Measurements from ENCODE around the gene TSHZ1.
A peak's percentile ranks its signal among the peaks of the same experiment; 100 is the strongest.

The TSHZ1 gene

DNA sequence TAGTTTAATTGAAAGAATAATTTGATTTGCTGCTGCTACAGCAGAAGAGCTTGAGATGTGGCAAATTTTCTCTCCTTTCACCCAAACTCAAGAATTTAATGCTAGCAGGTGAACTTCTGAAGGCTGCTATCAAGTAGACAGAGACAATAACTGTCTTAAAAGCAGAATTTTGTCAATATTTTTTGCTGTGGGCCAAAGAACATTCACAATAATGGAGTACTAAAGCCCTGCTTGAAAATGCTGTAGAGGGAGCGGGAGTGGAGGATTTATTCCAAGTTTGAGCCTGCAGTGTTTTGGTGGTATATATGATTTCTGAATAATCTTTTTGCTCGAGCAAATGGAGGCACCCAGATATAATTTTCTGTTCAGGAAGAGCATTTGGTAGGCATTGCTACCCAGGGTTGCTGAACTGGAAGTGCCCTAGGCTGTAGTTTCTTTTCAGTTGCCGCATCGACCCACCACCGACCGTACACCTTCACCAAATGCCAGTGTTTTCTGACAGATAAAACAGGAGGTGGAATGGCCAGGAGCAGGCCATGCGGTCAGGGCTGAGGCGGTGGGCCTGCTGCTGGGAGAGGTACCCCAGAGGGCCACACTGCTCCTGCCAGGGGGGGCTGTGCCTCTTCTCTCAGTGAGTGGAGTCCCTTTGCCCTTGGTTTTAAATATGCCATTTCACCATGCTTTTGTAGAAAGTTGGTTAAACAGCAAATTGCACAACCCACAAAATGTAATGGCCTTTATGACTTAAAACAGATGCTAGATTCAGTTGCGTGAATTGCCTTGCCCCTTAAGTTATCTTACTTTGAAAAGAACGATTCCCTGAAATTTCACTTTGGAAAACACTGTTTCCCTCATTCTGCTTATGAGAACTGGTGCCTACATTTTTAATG, 36.4 kb downstream of the TSHZ1 start:
- Histone ChIP-seq H3K9me3 (ENCODE audit: control extremely low read depth in 1 of 5, control insufficient read depth in 4 of 5, insufficient read depth in 2 of 5, low read depth in 1 of 5, low read length in 4 of 5) (peaks cover 0 to 4% (median 0%) of the 10 kb centered on the region in 5 experiments), H3K27ac (ENCODE audit: insufficient read depth in 1 of 2, low read depth in 1 of 2, low read length in 2 of 2, poor library complexity in 1 of 2, severe bottlenecking in 2 of 2) (peak overlapping the region; percentile 48 to 76), H3K36me3 (ENCODE audit: control insufficient read depth in 4 of 4, insufficient read depth in 4 of 4, low read length in 3 of 4) (no peaks in the 10 kb centered on the region), H3K27me3 (replicated peaks in 2 of 5; ENCODE audit: control insufficient read depth in 4 of 5, insufficient read depth in 5 of 5, low read length in 4 of 5) (no peaks in the 10 kb centered on the region), H3K4me3 (ENCODE audit: control insufficient read depth in 1 of 7, extremely low read depth in 1 of 7, insufficient read depth in 4 of 7, low read depth in 2 of 7, low read length in 6 of 7) (peak overlapping the region in 6 of 7 experiments; percentile 52 to 78 (median 66)), H3K4me1 (ENCODE audit: control extremely low read depth in 1 of 4, control insufficient read depth in 4 of 4, insufficient read depth in 4 of 4, low read length in 3 of 4) (peaks cover 7 to 31% (median 27%) of the 10 kb centered on the region in 4 experiments)
- CTCF ChIA-PET: interaction anchor here (1.7 kb wide), 1 partner anchor 82 kb away, joined by 4 read pairs; no protein-coding TSS in a partner anchor
- 86% methylated on average over 10 of the region's 10 CpGs for WGBS (ENCODE audit: insufficient coverage)
- POLR2A ChIA-PET: no interaction called here
- peak in 2 of 3 donors; percentile 36 to 40 for DNase-seq

DNA sequence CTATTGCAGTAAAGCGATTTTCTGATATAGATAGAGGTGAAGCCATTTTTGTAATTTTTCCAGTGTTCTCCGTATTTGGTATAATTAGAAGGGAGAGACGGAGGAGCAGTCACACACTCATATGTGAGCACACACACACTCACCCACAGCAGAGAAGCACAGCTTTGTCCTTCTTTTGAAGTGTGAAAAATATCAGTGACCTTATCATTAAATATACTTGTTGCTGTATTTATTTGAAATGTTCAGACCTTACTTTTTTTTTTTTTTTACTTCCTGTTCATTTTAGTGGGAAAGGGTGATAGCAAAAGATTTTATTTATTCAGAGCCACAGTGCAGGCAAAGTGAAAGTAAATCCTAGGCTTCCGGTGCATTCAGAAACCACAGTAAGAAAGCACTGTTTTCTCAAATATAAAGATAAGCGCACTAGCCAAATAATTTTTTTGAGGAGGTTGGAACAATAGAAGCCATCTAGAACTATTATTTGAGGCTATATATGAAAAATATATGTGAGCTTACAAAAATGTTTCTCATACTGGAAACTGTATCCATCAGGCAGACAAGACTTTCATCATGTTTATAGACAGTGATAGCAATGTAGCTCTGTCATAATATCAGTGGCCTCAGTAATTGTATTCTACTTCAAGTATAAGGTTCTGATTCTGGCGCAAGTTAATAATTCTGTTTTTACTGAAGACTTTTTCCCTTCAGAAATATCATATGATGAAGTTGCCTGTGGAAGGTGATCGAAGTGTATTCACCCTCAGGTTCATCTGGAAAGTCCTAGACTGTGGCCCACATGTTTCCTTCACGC, 37.2 kb downstream of the TSHZ1 start:
- H3K27me3 ChIP-seq (replicated peaks in 2 of 5; ENCODE audit: control insufficient read depth in 4 of 5, insufficient read depth in 5 of 5, low read length in 4 of 5): no peaks in the 10 kb centered on the region

DNA sequence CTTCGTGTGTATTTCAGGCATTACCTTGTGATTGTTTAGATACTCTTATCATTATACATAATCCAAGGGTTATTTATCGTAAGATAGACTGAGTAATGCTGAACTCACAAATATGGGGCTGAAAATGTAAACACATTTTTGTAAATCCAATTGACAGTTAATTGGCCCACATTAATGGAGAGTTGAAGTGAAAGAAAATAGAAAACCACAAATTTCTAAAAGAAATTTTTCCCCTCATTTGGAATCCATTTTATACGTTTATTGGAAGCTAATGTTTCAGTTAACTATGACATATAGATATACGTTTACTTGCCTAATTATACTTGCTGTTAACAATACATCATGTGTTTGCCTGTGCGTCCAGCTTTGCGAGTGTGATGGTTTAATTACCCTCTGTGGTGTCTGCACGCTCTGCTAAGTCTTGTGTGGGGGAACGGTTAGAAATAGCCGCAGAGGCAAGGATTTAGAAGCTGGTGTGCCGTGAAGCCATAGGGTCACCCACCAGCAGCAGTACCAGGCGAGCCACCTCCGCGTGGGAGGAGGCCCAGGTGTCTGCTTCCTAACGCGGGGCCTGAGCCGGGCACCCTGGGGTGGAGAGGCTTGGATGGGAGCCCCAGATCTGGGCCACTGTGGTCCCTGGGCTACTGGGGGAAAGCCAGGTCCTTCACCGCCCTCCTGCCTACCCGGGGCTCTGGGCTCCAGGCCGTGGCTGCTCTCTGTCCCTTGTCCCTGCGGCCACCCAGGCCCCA, 38.0 kb downstream of the TSHZ1 start:
- Histone ChIP-seq H3K36me3 (ENCODE audit: control insufficient read depth in 4 of 4, insufficient read depth in 4 of 4, low read length in 3 of 4) (no peaks in the 10 kb centered on the region), H3K4me1 (ENCODE audit: control extremely low read depth in 1 of 4, control insufficient read depth in 4 of 4, insufficient read depth in 4 of 4, low read length in 3 of 4) (peaks cover 7 to 35% (median 30%) of the 10 kb centered on the region in 4 experiments), H3K27me3 (replicated peaks in 2 of 5; ENCODE audit: control insufficient read depth in 4 of 5, insufficient read depth in 5 of 5, low read length in 4 of 5) (no peaks in the 10 kb centered on the region), H3K4me3 (ENCODE audit: control insufficient read depth in 1 of 7, extremely low read depth in 1 of 7, insufficient read depth in 4 of 7, low read depth in 2 of 7, low read length in 6 of 7) (peak overlapping the region in 3 of 7 experiments; percentile 64 to 78 (median 71)), H3K9me3 (ENCODE audit: control extremely low read depth in 1 of 5, control insufficient read depth in 4 of 5, insufficient read depth in 2 of 5, low read depth in 1 of 5, low read length in 4 of 5) (peaks cover 0 to 4% (median 0%) of the 10 kb centered on the region in 5 experiments), H3K27ac (ENCODE audit: insufficient read depth in 1 of 2, low read depth in 1 of 2, low read length in 2 of 2, poor library complexity in 1 of 2, severe bottlenecking in 2 of 2) (peak overlapping the region; percentile 48 to 76)
- 100% methylated on average over 12 of the region's 20 CpGs for WGBS (ENCODE audit: insufficient coverage)
- POLR2A ChIA-PET: interaction anchor here (0.9 kb wide), 1 partner anchor 22 kb away, joined by 4 read pairs; no protein-coding TSS in a partner anchor
- CTCF ChIA-PET: interaction anchor here (1.0 to 1.1 kb wide), 2 partner anchors 12 kb away, joined by 3 to 5 read pairs; no protein-coding TSS in a partner anchor
- DNase-seq: no peak

More for the DNA sequence above, 37.2 kb downstream of the TSHZ1 start:
- WGBS (ENCODE audit: insufficient coverage): 0% methylated on average over 2 of the region's 8 CpGs
- H3K9me3 ChIP-seq (ENCODE audit: control extremely low read depth in 1 of 5, control insufficient read depth in 4 of 5, insufficient read depth in 2 of 5, low read depth in 1 of 5, low read length in 4 of 5): peaks cover 0 to 4% (median 0%) of the 10 kb centered on the region in 5 experiments
- H3K4me3 ChIP-seq (ENCODE audit: control insufficient read depth in 1 of 7, extremely low read depth in 1 of 7, insufficient read depth in 4 of 7, low read depth in 2 of 7, low read length in 6 of 7): peak overlapping the region in 6 of 7 experiments; percentile 52 to 78 (median 66)
- DNase-seq: peak; percentile 62 to 87 (median 83)
- H3K4me1 ChIP-seq (ENCODE audit: control extremely low read depth in 1 of 4, control insufficient read depth in 4 of 4, insufficient read depth in 4 of 4, low read length in 3 of 4): peaks cover 7 to 31% (median 27%) of the 10 kb centered on the region in 4 experiments
- ChIA-PET POLR2A (interaction anchor here (0.9 kb wide), 1 partner anchor 22 kb away, joined by 4 read pairs; no protein-coding TSS in a partner anchor), CTCF (interaction anchor here (1.0 to 1.1 kb wide), 2 partner anchors 11 to 13 kb away, joined by 3 to 5 read pairs; no protein-coding TSS in a partner anchor)
- H3K27ac ChIP-seq (ENCODE audit: insufficient read depth in 1 of 2, low read depth in 1 of 2, low read length in 2 of 2, poor library complexity in 1 of 2, severe bottlenecking in 2 of 2): peak overlapping the region; percentile 48 to 76
- H3K36me3 ChIP-seq (ENCODE audit: control insufficient read depth in 4 of 4, insufficient read depth in 4 of 4, low read length in 3 of 4): no peaks in the 10 kb centered on the region

DNA sequence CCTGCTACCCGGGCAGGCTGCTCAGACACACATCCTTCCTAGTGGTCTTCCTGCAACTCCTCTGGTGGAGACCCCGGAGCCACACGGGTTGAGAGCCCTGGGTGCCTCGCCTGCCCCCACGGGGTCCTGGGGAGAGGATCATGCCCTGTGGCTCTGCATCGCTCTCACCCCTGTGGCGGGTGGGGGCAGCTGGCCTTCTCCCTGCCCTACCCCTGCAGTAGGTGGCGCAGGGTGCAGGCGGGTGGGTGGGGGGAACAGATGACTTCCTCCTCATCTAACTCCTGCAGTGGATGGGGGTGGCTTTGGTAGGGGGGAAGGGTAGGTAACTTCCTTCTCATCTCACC, 38.5 kb downstream of the TSHZ1 start:
- Histone ChIP-seq H3K27ac (ENCODE audit: insufficient read depth in 1 of 2, low read depth in 1 of 2, low read length in 2 of 2, poor library complexity in 1 of 2, severe bottlenecking in 2 of 2) (no peak overlapping the region), H3K4me1 (ENCODE audit: control extremely low read depth in 1 of 4, control insufficient read depth in 4 of 4, insufficient read depth in 4 of 4, low read length in 3 of 4) (peaks cover 7 to 40% (median 33%) of the 10 kb centered on the region in 4 experiments), H3K36me3 (ENCODE audit: control insufficient read depth in 4 of 4, insufficient read depth in 4 of 4, low read length in 3 of 4) (no peaks in the 10 kb centered on the region), H3K4me3 (ENCODE audit: control insufficient read depth in 1 of 7, extremely low read depth in 1 of 7, insufficient read depth in 4 of 7, low read depth in 2 of 7, low read length in 6 of 7) (no peak overlapping the region), H3K9me3 (ENCODE audit: control extremely low read depth in 1 of 5, control insufficient read depth in 4 of 5, insufficient read depth in 2 of 5, low read depth in 1 of 5, low read length in 4 of 5) (peaks cover 0 to 4% (median 0%) of the 10 kb centered on the region in 5 experiments), H3K27me3 (replicated peaks in 2 of 5; ENCODE audit: control insufficient read depth in 4 of 5, insufficient read depth in 5 of 5, low read length in 4 of 5) (no peaks in the 10 kb centered on the region)
- POLR2A ChIA-PET: no interaction called here
- DNase-seq: no peak
- CTCF ChIA-PET: no interaction called here
- 100% methylated on average over 5 of the region's 9 CpGs for WGBS (ENCODE audit: insufficient coverage)

DNA sequence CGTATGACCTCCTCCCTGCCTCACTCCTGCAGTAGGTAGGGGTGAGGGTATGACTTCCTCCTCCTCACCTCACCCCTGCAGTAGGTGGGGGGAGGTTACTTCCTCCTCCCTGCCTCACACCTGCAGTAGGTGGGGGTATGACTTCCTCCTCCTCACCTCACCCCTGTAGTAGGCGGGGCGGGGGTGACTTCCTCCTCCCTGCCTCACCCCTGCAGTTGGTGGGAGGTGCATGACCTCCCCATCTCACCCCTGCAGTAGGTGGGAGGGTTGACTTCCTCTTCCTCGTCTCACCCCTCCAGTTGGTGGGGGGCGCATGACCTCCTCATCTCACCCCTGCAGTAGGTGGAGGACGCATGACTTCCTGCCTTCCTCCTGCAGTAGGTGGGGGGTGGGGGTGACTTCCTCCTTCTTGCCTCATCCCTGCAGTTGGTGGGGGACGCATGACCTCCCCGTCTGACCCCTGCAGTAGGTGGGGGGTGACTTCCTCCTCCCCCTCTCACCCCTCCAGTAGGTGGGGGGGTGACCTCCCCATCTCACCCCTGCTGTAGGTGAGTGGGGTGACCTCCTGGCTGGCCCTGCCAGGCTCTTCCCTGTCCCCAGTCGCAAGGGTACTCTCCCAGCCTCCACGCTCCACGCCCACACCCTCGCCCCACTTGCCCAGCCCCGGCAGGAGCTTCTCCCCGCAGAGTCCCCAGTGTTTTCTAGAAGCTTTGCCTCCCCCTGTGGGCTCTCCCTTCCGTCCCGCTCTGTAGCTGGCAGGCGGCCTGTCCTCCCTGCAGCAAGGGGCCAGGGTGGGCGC, 39.3 kb downstream of the TSHZ1 start:
- ChIA-PET CTCF (no interaction called here), POLR2A (no interaction called here)
- Histone ChIP-seq H3K4me3 (ENCODE audit: control insufficient read depth in 1 of 7, extremely low read depth in 1 of 7, insufficient read depth in 4 of 7, low read depth in 2 of 7, low read length in 6 of 7) (no peak overlapping the region), H3K27me3 (replicated peaks in 2 of 5; ENCODE audit: control insufficient read depth in 4 of 5, insufficient read depth in 5 of 5, low read length in 4 of 5) (no peaks in the 10 kb centered on the region), H3K9me3 (ENCODE audit: control extremely low read depth in 1 of 5, control insufficient read depth in 4 of 5, insufficient read depth in 2 of 5, low read depth in 1 of 5, low read length in 4 of 5) (peaks cover 0 to 4% (median 0%) of the 10 kb centered on the region in 5 experiments), H3K36me3 (ENCODE audit: control insufficient read depth in 4 of 4, insufficient read depth in 4 of 4, low read length in 3 of 4) (no peaks in the 10 kb centered on the region), H3K27ac (ENCODE audit: insufficient read depth in 1 of 2, low read depth in 1 of 2, low read length in 2 of 2, poor library complexity in 1 of 2, severe bottlenecking in 2 of 2) (no peak overlapping the region), H3K4me1 (ENCODE audit: control extremely low read depth in 1 of 4, control insufficient read depth in 4 of 4, insufficient read depth in 4 of 4, low read length in 3 of 4) (peaks cover 7 to 40% (median 34%) of the 10 kb centered on the region in 4 experiments)
- WGBS (ENCODE audit: insufficient coverage): 95% methylated on average over 9 of the region's 18 CpGs
- DNase-seq: peak in 2 of 3 donors; percentile 70 to 78

DNA sequence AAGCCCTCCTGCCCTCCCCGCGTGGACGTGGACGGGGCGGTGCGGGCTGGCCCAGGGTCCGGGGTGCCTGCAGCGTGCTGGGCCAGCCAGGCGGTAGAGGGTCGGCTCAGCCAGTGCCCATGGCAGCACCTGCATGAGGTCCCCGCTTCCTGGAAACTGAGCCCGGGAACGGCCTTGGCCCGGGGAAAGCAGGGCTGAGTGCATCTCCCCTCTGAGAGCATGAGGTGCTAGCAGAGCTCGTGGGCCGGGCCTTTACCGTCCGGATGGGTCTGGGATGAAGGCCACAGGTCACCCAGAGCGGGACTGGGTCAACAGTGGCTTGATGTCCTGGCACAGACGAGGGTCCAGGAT, 39.8 kb downstream of the TSHZ1 start:
- WGBS (ENCODE audit: insufficient coverage): 97% methylated on average over 19 of the region's 20 CpGs
- Histone ChIP-seq H3K4me1 (ENCODE audit: control extremely low read depth in 1 of 4, control insufficient read depth in 4 of 4, insufficient read depth in 4 of 4, low read length in 3 of 4) (peaks cover 7 to 40% (median 34%) of the 10 kb centered on the region in 4 experiments), H3K9me3 (ENCODE audit: control extremely low read depth in 1 of 5, control insufficient read depth in 4 of 5, insufficient read depth in 2 of 5, low read depth in 1 of 5, low read length in 4 of 5) (peaks cover 0 to 4% (median 0%) of the 10 kb centered on the region in 5 experiments), H3K36me3 (ENCODE audit: control insufficient read depth in 4 of 4, insufficient read depth in 4 of 4, low read length in 3 of 4) (no peaks in the 10 kb centered on the region), H3K27ac (ENCODE audit: insufficient read depth in 1 of 2, low read depth in 1 of 2, low read length in 2 of 2, poor library complexity in 1 of 2, severe bottlenecking in 2 of 2) (no peak overlapping the region), H3K27me3 (replicated peaks in 2 of 5; ENCODE audit: control insufficient read depth in 4 of 5, insufficient read depth in 5 of 5, low read length in 4 of 5) (no peaks in the 10 kb centered on the region), H3K4me3 (ENCODE audit: control insufficient read depth in 1 of 7, extremely low read depth in 1 of 7, insufficient read depth in 4 of 7, low read depth in 2 of 7, low read length in 6 of 7) (no peak overlapping the region)
- POLR2A ChIA-PET: no interaction called here
- CTCF ChIA-PET: interaction anchor here (0.8 kb wide), 1 partner anchor 13 kb away, joined by 3 read pairs; no protein-coding TSS in a partner anchor
- no peak for DNase-seq

Measured in common myeloid progenitor, CD34-positive (primary cell).